Thymus (tissue), 14 donors: ENCODE measurements around the gene VEPH1. TPM values are rescaled to one million over a fixed set of nuclear protein-coding genes. Genes with fewer than 3 reads are reported as not detected.
A peak's percentile ranks its signal among the peaks of the same experiment; 100 is the strongest.

Experiments
- DNase-seq, 9 donors: peaks; one replicate each; pipeline ENCODE4 v3.0.0-alpha.2; 2013; ENCODE audit warnings: low spot score in 9 of 9, low read depth in 6 of 9, missing footprints in 1 of 9
- H3K27ac ChIP-seq, 2 donors: one replicate each; pipeline ENCODE4 v1.5.1; 2013; ENCODE audit warnings: control low read depth in 1 of 2, low read depth in 1 of 2, low read length in 1 of 2, mild to moderate bottlenecking in 1 of 2, moderate library complexity in 1 of 2
- H3K27me3 ChIP-seq, 2 donors: one replicate each; pipeline ENCODE4 v1.5.1; 2013; ENCODE audit warnings: low read length in 1 of 2; ENCODE audit not compliant: control insufficient read depth in 2 of 2, insufficient read depth in 1 of 2
- H3K36me3 ChIP-seq, 2 donors: one replicate each; pipeline ENCODE4 v1.5.1; 2013; ENCODE audit warnings: low read length in 1 of 2, mild to moderate bottlenecking in 1 of 2, moderate library complexity in 1 of 2; ENCODE audit not compliant: control insufficient read depth in 2 of 2, insufficient read depth in 2 of 2
- H3K4me1 ChIP-seq, 2 donors: one replicate each; pipeline ENCODE4 v1.5.1; 2013; ENCODE audit warnings: low read length in 2 of 2; ENCODE audit not compliant: control insufficient read depth in 2 of 2, insufficient read depth in 2 of 2
- H3K4me3 ChIP-seq, 2 donors: one replicate each; pipeline ENCODE4 v1.5.1; 2013; ENCODE audit warnings: low read length in 2 of 2, control low read depth in 1 of 2, mild to moderate bottlenecking in 1 of 2
- H3K9me3 ChIP-seq, 2 donors: one replicate each; pipeline ENCODE4 v1.5.1; 2013; ENCODE audit warnings: low read length in 1 of 2, mild to moderate bottlenecking in 1 of 2; ENCODE audit not compliant: control insufficient read depth in 2 of 2, insufficient read depth in 1 of 2
- WGBS: extraction: QIAGEN DNeasy Blood & Tissue Kit; methylation state at CpG from one replicate; pipeline ENCODE4 v1.1.7; 2013; 5-methylcytosine and 5-hydroxymethylcytosine counted together
- long read RNA-seq, 10 donors: transcript quantifications; one replicate each; lab custom pipeline, GENCODE V29; 2026
- polyA plus RNA-seq: library from polyadenylated mRNA; stranded (reverse); fragments of 200-250 nt; gene quantifications from one replicate; pipeline ENCODE4 v1.2.3, GENCODE V29; 2013
- total RNA-seq: library from RNA; stranded (reverse); fragments of 120-200 nt; gene quantifications from one replicate; pipeline ENCODE4 v1.2.4, GENCODE V29; 2013
- donor health status: healthy.

Gene VEPH1
- total RNA-seq (0.19 TPM), polyA plus RNA-seq (1.5 TPM)
- long read RNA-seq, donor 1, result 0 reads
- long read RNA-seq, donor 2, partial matches to known transcripts, result 14 of 14 reads
- long read RNA-seq, donor 2, other reads (novel, unspliced or antisense), result 0 of 14 reads
- long read RNA-seq, donor 3, result 0 reads
- long read RNA-seq, donor 4, result 0 reads
- long read RNA-seq, donor 5, result 0 reads
- long read RNA-seq, donor 6, result 0 reads
- long read RNA-seq, donor 7, result 0 reads
- long read RNA-seq, donor 8, result 0 reads
- long read RNA-seq, donor 9, result 0 reads
- long read RNA-seq, donor 10, partial matches to known transcripts, result 0 of 1 reads
- long read RNA-seq, donor 10, other reads (novel, unspliced or antisense), result 0 of 1 reads

GRCh38 chr3:157502916-157503595 lies at the start of gene VEPH1:
Gene VEPH1 (minus strand): TSS chr3:157503416. CDS start chr3:157495349, 8,067 bp downstream.
- Histone ChIP-seq H3K36me3 (no peaks in the 10 kb centered on the region), H3K27me3 (peaks cover 2 to 11% of the 10 kb centered on the region in 2 donors), H3K9me3 (no peaks in the 10 kb centered on the region), H3K27ac (no peak within 1 kb of the TSS), H3K4me1 (peaks cover 0 to 6% of the 10 kb centered on the region in 2 donors), H3K4me3 (no peak within 1 kb of the TSS)
- 92% methylated on average over 7 of the region's 7 CpGs for WGBS
- no peak for DNase-seq

- no peaks in the 10 kb centered on the region for H3K27me3 ChIP-seq
- H3K9me3 ChIP-seq, result no peaks in the 10 kb centered on the region
- H3K27ac ChIP-seq, result no peak overlapping the region
- 90% methylated on average over 1 of the region's 1 CpG for WGBS
- no peaks in the 10 kb centered on the region for H3K36me3 ChIP-seq
- H3K4me3 ChIP-seq, result no peak overlapping the region
- H3K4me1 ChIP-seq, result no peaks in the 10 kb centered on the region
- no peak for DNase-seq
These were observed 48.7 kb upstream of the VEPH1 start for GRCh38 chr3:157551961-157552360.

- no peak for DNase-seq
- WGBS, result 94% methylated on average over 2 of the region's 2 CpGs
- H3K27ac ChIP-seq, result no peak overlapping the region
- no peaks in the 10 kb centered on the region for H3K27me3 ChIP-seq
- no peaks in the 10 kb centered on the region for H3K4me1 ChIP-seq
- H3K4me3 ChIP-seq, result no peak overlapping the region
- no peaks in the 10 kb centered on the region for H3K9me3 ChIP-seq
- no peaks in the 10 kb centered on the region for H3K36me3 ChIP-seq
These were observed 46.3 kb upstream of the VEPH1 start for GRCh38 chr3:157549498-157549897.

- Histone ChIP-seq H3K36me3 (no peaks in the 10 kb centered on the region), H3K4me3 (no peak overlapping the region), H3K27me3 (peaks cover 0 to 19% of the 10 kb centered on the region in 2 donors), H3K9me3 (peaks cover 3 to 8% of the 10 kb centered on the region in 2 donors), H3K27ac (no peak overlapping the region), H3K4me1 (peaks cover 0 to 2% of the 10 kb centered on the region in 2 donors)
- no peak for DNase-seq
- WGBS, result 80% methylated on average over 4 of the region's 4 CpGs
These were observed 41.4 kb upstream of the VEPH1 start for GRCh38 chr3:157544501-157545130.

GRCh38 chr3:157543501-157544035 lies 40.4 kb upstream of the VEPH1 start:
- 83% methylated on average over 13 of the region's 13 CpGs for WGBS
- Histone ChIP-seq H3K4me3 (peak overlapping the region in 1 of 2 donors; percentile 14), H3K27me3 (peaks cover 0 to 19% of the 10 kb centered on the region in 2 donors), H3K9me3 (peaks cover 3 to 8% of the 10 kb centered on the region in 2 donors), H3K27ac (no peak overlapping the region), H3K4me1 (peaks cover 0 to 2% of the 10 kb centered on the region in 2 donors), H3K36me3 (no peaks in the 10 kb centered on the region)
- DNase-seq, result no peak

- H3K27me3 ChIP-seq, result peaks cover 0 to 19% of the 10 kb centered on the region in 2 donors
- H3K4me3 ChIP-seq, result peak overlapping the region in 1 of 2 donors; percentile 14
- no peaks in the 10 kb centered on the region for H3K36me3 ChIP-seq
- H3K9me3 ChIP-seq, result peaks cover 3 to 8% of the 10 kb centered on the region in 2 donors
- H3K4me1 ChIP-seq, result peaks cover 0 to 2% of the 10 kb centered on the region in 2 donors
- H3K27ac ChIP-seq, result no peak overlapping the region
- DNase-seq, result peak in 4 of 9 donors; percentile 4 to 28 (median 9)
- 25% methylated on average over 50 of the region's 50 CpGs for WGBS
These were observed 39.7 kb upstream of the VEPH1 start for GRCh38 chr3:157542711-157543500.

GRCh38 chr3:157541506-157542236 lies 38.5 kb upstream of the VEPH1 start:
- peaks cover 3 to 8% of the 10 kb centered on the region in 2 donors for H3K9me3 ChIP-seq
- no peak overlapping the region for H3K4me3 ChIP-seq
- peaks cover 0 to 19% of the 10 kb centered on the region in 2 donors for H3K27me3 ChIP-seq
- peaks cover 0 to 2% of the 10 kb centered on the region in 2 donors for H3K4me1 ChIP-seq
- no peak for DNase-seq
- no peaks in the 10 kb centered on the region for H3K36me3 ChIP-seq
- no peak overlapping the region for H3K27ac ChIP-seq
- WGBS, result 94% methylated on average over 6 of the region's 6 CpGs

- Histone ChIP-seq H3K4me1 (peaks cover 0 to 2% of the 10 kb centered on the region in 2 donors), H3K9me3 (peaks cover 3 to 8% of the 10 kb centered on the region in 2 donors), H3K27ac (no peak overlapping the region), H3K4me3 (no peak overlapping the region), H3K36me3 (no peaks in the 10 kb centered on the region), H3K27me3 (peaks cover 0 to 19% of the 10 kb centered on the region in 2 donors)
- WGBS, result 68% methylated on average over 3 of the region's 3 CpGs
- no peak for DNase-seq
These were observed 37.4 kb upstream of the VEPH1 start for GRCh38 chr3:157540656-157541055.
